Activated CD8-positive, alpha-beta memory T cell treated with anti-CD3 and anti-CD28 coated beads, Interleukin-2, amount 50 U/mL, for 4 hours (primary cell): ENCODE results near the gene PINLYP.
"Not testable (repeated sequence)": the region's sequence is repeated elsewhere in the genome, so short reads cannot be mapped to it uniquely, and the experiment has no call there.

Source experiments
- DNase-seq: peaks from one replicate; pipeline ENCODE4 v3.0.0-alpha.2; 2020

Gene PINLYP

DNA sequence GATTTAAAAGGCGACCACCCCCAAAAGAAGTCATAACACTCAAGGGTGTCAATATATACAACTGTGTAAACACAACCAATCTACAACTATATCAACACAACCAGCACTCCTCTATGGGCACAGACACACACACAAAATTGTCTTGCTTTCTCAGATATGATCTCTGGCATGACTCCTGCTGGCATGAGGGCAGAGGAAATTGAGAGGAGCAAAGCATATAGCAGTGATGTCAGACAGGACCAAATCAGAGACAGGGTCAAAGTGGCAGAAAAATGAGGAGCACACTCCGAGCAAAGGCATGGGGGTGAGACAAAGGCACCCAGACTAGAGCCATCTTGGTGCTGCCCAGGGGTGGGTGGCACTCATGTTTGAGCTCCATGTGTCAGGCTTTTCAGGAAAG lies 10.7 kb downstream of the PINLYP start:
- DNase-seq = no peak

GRCh38 chr19:43587029-43587428 lies 11.4 kb downstream of the PINLYP start:
- DNase-seq = not testable (repeated sequence)

DNA sequence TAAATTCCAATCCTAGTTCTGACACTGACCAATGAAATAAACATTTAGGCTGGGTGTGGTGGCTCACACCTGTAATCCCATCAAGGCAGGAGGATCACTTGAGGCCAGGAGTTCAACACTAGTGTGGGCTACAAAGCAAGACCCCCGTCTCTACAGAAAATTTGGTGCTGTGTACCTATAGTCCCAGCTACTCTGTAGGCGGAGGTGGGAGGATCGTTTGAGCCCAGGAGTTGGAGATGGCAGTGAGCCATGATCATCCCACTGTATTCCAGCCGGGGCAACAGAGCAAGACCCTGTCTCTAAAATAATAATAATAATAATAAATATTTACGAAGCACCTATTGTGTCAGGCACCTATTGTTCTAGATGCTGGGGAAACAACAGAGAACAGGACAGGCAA lies 13.7 kb downstream of the PINLYP start:
- no peak for DNase-seq

- DNase-seq = no peak
Measured at GRCh38 chr19:43589678-43590077, 14.1 kb downstream of the PINLYP start.

- no peak for DNase-seq
Measured at GRCh38 chr19:43591904-43592772, 16.5 kb downstream of the PINLYP start.

DNA sequence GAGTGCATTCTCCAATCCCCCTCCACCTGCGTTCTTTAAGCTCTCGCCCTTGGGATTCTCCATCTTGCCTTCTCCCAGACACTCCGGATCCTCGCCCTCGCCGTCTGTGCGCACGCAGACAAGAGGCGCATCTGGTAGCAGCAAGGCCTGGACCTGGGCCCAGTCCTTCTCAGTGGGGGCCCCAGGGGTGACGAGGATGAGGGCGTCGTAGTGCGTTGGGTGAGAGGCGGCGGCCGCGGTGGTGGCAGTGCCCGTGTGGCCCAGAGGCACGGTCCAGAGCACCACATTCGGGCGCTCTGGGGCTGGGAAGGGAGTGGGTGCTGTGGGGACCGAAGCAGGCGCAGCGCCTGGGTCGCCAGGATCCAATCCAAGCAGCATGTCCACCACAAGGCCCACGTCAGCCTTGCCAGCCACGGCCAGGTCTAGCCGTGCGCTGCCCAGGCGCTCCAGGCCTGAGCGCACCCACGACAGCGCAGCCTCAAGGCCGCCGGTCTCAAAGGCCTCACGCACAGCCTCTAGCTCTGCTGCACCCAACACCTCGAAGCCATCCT lies 17.3 kb downstream of the PINLYP start:
- no peak for DNase-seq

DNA sequence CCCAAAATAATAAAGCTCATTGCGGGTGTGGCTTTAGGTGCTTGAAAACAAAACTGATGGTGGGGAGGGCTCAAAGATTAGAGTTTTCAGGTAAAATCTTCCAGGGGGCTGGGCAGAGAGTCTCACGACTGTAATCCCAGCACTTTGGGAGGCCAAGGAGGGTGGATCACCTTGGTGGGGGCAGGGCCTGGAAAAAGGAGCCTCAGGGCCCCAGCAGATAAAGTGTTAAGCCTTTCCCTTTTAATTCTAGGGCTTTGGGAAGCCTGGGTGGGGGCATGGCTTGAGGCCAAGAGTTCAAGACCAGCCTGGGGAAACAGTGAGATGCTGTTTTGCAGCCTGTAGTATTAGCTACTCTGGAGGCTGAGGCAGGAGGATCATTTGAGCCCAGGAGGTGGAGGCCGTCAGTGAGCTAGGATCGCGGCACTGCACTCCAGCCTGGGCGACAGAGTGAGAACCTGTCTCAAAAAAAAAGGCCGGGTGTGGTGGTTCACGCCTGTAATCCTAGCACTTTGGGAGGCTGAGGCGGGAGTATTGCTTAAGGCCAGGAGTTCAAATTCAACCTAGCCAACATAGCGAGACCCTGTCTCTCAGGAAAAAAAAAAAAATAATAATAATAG lies 18.6 kb downstream of the PINLYP start:
- DNase-seq = no peak

- DNase-seq = peak; percentile 73
Measured at GRCh38 chr19:43594710-43595604, 19.4 kb downstream of the PINLYP start.

DNA sequence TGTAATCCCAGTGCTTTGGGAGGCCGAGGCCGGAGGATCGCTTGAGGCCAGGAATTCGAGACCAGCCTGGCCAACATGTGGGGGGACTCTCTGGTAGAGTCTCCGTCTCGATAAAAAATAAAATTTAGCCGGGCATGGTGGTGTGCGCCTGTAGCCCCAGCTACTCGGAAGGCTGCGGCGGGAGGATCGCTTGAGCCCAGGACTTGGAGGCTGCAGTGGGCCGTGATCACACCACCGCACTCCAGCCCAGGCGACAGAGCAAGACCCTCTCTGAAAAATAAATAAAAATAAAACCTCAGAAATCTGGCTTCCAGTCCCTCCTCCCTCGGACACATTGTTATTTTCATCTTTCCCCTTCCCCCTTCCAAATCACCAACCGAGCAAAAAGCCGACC lies 20.0 kb downstream of the PINLYP start:
- DNase-seq = no peak

DNA sequence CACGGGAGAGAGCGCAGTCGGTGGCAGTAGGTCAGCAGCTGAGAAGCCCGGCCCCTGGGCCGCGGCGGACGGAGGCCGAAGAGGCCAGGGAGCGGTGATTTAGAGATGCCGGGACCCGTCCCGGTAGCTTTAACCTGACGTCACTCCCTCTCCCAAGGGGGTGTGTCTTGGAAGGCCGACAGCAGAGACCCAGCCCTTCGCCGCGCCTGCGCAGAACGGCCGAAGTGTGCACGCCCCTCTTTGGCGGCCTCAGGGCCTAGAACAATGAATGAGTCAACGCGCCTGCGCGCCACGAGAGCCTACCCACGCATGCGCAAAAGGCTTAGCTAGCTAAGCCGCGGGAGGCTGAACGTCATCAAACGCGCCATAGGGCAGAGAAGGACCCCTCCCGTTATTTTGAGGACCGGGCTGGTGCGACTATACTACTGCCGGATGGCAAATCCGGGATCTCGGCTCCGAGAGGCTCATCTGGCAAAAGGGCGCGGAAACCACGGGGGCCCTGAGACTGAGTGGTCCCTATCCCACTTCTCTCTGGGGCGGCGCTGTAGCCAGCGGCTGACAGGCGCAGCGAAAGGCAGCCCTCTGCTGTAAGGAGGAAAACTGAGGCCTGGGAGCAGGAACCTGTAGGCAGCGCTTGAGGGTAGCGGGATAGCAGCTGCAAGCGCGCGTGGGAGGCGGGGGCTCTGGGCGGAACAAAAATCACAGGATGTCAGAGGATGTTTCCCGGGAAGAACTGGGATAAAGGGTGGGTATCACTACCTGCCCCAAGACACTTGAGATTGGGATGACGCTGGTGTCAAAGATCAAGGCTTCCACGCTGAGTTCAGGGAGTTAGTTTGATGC lies 20.6 kb downstream of the PINLYP start, which contains the start of the genes IRGQ and ZNF576:
IRGQ (minus strand) TSS at position 136 of the 843 bp plus-strand sequence. CDS start 796 bp downstream, outside the sequence.
ZNF576 (plus strand) TSS at position 597 of the 843 bp plus-strand sequence. CDS start 514 bp downstream, outside the sequence.
- DNase-seq = peak; percentile 100

DNA sequence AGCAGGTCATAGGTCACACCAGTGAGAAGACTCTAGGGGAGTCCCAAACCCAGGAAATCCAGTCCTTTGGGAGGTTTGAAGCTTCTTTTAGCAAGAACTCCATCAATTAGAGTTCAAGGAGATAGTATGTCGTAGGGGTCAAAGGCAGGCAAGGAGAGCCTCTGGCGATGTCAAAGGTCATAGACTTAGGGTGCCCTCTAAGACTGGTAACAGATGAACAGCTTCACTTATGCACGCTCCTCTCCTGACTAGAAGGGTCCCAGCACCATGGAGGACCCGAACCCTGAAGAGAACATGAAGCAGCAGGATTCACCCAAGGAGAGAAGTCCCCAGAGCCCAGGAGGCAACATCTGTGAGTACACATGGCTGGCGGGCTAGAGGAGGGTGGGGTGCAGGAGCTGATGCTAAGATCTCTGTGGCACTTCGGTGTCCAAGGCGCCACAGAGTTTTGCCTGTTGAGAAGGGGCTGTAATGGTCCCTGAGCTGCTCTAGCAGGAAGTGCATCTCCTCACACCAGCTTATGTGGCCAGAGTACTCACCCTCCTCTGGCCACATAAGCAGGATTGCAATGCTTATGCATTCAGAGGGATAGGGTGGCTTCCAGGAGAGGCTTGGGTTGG lies 21.4 kb downstream of the PINLYP start:
- no peak for DNase-seq

- no peak for DNase-seq
Measured at GRCh38 chr19:43597876-43598275, 22.3 kb downstream of the PINLYP start.

DNA sequence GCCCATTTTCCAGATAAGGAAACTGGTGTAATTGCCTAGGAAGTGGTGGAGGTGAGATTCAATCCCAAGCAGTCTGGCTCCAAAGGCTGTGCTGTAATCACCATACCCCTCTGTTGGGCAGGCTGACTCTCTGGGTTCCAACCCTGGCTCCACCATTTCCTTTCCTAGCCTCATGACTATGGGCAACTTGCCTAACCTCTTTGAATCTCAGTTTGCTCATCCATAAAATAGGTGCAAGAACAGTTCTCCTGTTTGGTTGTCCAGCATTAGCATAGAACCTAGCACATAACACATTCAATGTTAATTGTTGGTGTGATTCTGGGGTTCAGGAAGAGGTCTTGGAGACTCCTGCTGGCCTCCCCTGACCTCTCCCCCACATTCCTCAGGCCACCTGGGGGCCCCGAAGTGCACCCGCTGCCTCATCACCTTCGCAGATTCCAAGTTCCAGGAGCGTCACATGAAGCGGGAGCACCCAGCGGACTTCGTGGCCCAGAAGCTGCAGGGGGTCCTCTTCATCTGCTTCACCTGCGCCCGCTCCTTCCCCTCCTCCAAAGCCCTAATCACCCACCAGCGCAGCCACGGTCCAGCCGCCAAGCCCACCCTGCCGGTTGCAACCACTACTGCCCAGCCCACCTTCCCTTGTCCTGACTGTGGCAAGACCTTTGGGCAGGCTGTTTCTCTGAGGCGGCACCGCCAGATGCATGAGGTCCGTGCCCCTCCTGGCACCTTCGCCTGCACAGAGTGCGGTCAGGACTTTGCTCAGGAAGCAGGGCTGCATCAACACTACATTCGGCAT lies 23.0 kb downstream of the PINLYP start:
- DNase-seq = no peak

DNA sequence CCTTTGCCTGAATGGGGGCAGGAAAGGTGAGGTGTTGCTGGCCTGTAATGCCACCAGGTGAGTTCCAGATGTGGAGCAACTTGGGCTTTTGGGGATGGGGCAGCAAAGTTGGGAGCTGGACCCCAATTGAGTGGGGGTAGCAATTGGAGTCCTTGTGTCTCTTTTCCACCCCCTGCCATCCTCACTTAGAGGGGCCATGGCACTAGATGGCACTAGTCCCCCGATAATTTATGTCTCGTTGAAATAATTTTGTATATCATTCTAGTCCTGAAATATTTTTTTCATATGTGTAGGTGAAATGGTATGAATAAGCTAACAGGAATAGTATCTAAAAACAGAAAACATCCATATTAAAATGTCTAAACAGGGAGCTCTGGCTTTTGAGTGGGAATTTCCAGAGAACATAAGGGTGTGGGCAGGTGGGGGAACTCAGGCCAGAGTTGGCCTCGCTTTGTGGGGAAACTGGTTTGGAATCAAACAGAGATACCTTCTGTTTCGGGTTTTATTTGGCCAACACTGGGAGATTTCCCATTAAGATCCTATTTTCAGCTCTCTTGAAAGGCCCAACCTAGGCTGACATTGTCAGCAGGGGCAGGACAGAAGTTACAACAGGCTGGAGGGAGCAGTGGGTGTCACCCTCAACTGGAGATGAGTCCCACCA lies 24.2 kb downstream of the PINLYP start:
- DNase-seq = no peak

- DNase-seq = not testable (repeated sequence)
Measured at GRCh38 chr19:43600326-43600725, 24.7 kb downstream of the PINLYP start.

DNA sequence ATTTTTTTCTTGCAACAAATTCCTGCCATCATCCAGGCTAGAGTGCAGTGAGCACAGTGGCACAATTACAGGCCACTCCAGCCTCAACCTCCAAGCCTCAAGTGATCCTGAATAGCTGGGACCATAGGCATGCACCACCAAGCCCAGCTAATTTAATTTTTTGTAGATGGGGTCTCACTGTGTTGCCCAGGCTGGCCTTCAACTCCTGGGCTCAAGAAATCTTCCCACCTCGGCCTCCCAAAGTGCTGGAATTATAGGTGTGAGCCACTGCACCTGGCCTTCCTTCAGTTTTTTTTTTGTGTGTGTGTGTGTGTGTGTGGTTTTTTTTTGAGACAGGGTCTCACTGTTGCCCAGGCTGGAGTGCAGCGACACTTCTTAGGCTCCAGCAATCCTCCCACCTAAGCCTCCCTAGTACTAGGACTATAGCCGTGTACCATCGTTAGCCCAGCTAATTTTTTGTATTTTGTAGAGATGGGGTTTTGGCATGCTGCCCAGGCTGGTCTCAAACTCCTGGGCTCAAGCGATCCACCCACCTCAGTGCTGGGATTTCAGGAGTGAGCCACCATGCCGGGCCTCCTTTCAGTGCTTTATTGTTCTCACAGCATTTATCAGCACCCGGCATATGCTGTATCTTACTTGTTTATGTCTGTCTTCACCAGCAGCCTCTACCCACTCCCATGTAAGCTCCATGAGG lies 30.4 kb downstream of the PINLYP start:
- DNase-seq = no peak

GRCh38 chr19:43606569-43607229 lies 31.1 kb downstream of the PINLYP start:
- no peak for DNase-seq
